ENCODE data around the gene EHD1.

DNA sequence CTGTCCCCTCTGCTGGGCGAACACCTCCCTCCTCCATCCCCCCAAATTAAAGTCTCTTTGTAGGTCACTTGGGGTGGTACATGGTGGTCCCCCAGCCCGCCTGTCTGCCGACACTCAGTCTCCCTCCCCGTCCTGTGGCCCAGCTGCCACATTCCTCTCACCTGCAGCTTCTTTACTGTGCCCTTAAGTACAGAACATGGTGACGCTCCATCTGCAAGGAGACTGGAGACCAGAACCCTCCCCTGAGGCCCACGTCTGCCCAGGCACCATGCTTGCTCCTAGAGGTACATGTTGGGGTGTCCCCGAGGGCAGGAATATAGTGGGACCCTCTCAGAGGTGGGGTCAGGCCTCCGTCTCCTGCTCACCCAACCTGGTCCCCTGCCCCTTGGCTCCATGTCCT, 5.6 kb upstream of the EHD1 start:
- TF ChIP-seq, protein P1, sequence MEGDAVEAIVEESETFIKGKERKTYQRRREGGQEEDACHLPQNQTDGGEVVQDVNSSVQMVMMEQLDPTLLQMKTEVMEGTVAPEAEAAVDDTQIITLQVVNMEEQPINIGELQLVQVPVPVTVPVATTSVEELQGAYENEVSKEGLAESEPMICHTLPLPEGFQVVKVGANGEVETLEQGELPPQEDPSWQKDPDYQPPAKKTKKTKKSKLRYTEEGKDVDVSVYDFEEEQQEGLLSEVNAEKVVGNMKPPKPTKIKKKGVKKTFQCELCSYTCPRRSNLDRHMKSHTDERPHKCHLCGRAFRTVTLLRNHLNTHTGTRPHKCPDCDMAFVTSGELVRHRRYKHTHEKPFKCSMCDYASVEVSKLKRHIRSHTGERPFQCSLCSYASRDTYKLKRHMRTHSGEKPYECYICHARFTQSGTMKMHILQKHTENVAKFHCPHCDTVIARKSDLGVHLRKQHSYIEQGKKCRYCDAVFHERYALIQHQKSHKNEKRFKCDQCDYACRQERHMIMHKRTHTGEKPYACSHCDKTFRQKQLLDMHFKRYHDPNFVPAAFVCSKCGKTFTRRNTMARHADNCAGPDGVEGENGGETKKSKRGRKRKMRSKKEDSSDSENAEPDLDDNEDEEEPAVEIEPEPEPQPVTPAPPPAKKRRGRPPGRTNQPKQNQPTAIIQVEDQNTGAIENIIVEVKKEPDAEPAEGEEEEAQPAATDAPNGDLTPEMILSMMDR (IDR thresholded peaks at IDR 0.05): no peak
- no peak for TF ChIP-seq EZH2phosphoT487 (IDR thresholded peaks at IDR 0.05)

All from neural progenitor cell (in vitro differentiated cells).